ENCODE measurements around the gene PCDHGA1. TPM values are rescaled to one million over a fixed set of nuclear protein-coding genes. Genes with fewer than 3 reads are reported as not detected.

The PCDHGA1 gene
- total RNA-seq, 1 experiment from 2014 or later = 0.61 TPM

DNA sequence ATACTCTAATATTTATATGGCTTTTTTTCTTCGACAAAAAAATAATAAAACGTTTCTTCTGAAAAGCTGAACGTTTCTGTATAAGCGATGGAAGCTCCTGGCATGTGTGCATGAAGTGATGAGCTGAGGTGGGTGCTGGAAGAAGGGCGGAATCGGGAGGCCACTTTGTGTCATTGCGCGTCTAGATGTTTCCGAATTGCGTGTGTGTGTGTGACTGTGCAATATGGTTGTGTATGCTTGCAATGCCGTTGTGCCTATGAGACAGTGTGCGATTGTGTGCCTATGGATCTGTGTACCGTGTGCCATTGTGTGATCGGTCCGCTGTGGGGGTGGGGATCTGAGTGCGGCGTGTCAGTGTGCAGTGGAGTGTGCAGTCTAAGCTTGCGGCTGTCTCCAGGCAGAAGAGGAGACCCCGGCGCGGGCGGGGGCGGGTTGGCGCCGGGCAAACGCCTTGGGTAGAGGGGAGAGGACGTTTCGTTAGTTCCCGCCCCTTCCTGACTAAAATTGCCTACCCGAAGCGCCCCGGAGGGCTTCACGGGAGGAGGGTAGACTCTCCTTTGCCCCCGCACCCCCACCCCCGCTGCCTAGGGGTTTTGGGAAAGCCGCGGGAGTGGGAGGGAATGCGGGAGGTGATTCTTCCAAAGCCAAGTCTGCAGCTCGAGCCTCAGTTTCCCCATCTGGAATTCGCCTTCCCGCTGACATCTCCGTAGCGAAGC, 182.8 kb downstream of the PCDHGA1 start:
- no peak for DNase-seq (ENCODE audit: low spot score)

DNA sequence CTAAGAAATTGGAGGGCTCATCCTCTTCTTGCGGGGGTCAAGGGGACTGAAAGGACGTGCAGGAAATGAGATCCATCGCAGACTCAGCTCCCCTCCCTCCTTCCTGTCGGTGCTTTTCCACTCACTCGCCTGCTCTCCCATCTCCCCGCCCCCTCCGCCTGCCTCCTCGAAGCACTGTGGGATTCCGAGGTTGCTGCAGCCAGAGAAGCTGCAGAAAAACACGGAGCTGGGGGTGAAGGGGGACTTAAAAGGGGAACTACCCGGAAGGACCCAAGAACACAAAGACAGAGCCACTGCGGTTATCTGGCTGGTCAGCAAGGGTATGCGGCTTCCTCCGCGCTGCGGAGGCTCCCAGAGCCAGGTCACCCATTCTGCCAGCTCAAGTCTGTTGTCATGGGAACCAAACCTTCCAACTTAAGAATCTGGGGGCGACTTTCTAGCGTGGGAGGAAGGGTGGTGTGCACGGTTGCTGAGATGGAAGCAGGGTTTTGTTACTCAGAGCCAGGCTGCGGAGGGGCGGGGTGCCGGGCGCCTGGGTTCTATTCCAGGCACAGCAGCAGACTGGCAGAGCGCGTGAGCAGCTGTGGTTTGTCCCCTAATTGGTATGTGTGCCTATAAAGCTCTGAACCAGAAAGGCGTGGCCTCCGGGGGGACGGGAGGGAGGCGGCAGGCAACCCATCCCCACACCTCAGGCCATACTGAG, 183.5 kb downstream of the PCDHGA1 start:
- DNase-seq (ENCODE audit: low spot score) = no peak

DNA sequence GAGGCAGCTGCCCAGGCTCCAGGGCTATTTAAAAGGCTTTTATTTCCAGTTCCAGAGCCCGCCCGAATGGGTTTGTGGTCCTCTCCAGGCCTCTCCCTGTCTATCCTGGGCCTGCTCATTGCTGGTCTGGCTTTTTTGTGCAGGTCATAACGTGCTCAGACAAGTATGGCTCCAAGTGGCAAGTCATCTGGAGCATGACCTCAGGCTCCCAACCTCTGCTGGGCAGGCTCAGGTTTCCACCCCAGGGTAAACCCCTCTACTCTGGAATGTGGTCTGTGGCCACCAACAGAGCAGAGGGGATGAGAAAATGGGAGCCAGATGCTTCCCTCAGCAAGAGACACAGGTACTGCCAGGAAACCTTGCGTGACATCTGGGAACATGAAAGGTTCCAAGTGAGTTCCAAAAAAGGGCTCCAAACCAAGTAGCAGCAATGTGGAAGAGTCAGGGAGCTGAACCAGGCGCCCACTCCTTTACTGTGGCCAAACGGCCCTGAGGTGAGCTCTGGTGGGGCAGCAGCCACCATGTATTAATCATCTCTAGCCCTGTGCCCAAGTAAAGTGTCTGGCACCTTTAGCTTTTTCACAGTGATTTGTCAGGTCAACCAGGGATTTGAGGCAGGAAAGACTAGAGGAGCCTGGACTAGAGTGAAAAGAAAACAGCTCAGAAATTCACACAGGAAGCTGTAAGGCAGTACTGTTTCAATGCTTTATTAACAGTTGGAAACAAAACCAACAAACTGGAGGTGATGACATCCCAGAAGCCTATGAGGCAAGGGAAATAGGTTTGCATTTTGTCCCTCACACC, 184.2 kb downstream of the PCDHGA1 start:
- DNase-seq (ENCODE audit: low spot score) = no peak

DNA sequence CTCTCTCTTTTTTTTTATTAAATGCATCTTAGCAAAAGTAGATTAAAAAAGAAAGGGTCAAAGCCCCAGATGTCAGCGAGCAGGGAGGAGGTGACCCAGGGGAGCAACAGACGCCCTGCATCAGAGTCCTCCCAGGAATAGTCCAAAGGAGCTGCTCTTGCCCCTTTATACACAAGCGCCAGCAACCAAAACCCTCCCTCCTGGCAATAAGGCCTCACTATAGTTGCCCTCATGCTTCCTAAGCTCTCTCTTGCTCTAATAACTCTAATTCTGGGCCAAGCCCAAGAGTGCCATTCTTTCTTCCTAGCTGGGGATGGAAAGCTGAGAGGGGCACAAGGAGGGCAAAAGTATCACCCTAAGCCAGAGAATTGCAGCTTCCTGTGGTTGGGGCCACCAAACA, 184.8 kb downstream of the PCDHGA1 start:
- DNase-seq (ENCODE audit: low spot score) = no peak

DNA sequence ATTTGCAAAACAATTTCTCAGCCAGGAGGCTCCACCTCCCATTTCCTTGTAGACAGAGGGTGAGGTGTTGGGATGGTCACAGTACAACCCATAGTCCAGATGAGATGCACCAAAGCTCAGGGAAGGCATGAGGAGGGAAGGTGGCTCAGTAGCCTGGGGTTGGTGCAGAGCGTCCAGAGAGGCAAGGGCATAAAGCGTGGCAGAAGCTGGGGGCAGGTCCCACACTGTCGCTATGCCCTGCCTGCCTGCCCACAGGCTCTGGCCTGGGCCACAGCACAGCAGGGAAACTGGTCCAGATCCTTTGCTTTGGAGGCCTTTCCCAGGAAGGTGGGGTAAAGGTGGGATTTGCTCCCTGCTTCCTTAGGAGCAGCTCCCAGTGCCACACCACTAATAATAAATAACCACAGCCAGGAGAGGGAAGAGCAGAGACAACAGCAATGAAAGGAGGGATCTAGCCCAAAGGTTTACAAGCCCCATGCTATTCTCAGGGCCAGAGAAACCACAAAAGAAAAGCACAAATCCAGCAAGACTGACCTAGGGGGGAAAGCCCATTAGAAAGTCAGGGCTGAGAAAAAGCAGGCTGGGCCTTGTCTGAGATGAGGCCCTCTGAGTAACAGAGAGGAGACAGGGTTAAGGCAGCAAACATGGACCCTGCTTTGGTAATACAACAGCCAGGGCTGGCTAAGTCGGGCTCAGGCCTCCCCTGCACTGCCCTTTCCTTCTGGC, 185.8 kb downstream of the PCDHGA1 start:
- DNase-seq (ENCODE audit: low spot score) = no peak

DNA sequence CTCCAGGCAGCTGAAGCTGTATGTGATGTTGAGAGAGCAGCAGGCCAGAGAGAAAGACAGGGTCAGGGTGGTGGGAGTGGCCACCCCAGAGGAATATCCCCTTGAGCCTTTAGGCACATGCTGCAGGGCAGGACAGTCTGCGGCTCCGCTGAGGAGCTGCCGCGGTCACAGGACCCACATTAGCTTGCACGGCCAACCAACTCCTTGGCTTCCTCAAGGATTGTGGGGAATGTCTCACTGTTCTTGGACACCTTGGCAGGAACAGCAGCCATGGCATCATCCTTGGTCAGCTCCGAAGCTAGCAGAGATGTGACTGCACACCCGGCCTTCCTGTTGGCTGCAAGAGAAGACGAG, 186.3 kb downstream of the PCDHGA1 start:
- no peak for DNase-seq (ENCODE audit: low spot score)

DNA sequence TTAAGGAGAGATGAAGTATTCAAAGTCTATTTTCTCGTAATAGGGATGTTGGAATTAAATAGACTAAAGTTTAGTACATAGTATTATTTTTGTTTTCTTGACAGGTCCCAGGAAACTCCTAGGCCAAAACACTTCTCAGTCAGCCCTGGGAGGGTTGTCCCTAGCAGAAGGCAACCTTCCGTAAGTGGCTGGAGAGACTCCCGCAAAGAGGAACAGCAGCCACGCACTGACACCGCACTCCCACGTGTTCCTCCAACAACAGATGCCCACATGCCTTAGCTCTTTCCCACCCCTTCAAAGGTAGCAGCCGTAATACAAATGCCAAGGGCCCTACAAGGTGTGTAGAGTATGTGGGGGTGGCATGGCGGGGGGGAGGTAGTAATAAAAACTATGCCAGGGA, 187.0 kb downstream of the PCDHGA1 start:
- DNase-seq (ENCODE audit: low spot score) = no peak

DNA sequence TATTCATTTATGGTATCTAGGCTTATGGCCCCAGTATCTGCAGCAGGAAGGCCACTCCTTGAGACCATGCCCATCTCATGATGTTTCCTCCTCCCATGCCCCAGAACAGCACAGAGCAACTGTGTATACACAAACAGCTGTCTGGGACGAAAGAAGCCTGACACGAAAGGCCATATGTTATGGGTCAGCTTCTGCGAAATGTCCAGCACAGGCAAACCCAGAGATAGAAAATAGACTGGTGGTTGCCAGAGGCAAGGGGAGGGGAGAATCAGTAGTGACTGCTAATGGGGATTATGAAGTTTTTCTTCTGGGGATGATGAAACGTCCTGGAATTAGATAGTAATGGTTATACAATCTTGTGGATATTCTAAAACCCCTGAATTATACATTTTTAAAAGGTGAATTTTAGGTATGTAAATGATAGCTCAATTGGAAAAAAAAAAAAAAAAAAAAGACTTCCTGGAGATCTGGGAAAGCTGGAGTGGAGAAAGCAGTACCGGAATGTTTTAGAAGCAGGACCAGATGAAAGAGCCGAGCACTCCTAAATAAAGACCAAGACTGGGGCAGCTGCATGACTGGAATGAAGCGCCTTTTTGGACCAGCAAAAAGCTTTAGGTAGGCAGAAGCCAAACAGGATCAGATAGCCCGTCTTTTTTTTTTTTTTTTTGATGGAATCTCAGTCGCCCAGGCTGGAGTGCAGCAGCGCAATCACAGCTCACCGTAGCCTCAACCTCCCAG, 187.7 kb downstream of the PCDHGA1 start:
- DNase-seq (ENCODE audit: low spot score) = no peak

DNA sequence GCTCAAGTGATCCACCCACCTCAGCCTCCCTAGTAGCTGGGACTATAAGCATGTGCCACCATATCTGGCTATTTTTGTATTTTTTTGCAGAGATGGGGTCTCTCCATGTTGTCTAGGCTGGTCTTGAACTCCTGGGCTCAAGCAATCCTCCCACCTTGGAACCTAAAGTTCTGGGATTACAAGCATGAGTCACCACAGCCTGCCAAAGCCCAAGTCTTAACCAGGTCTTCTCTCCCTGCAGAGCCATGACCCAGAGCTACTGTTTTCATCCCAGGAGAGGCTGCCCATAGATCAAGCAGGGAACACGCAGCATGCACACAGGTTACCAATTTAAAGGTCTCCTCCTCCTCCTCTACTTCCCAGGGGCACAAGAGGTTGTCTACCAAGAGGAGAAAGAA, 188.3 kb downstream of the PCDHGA1 start:
- no peak for DNase-seq (ENCODE audit: low spot score)

DNA sequence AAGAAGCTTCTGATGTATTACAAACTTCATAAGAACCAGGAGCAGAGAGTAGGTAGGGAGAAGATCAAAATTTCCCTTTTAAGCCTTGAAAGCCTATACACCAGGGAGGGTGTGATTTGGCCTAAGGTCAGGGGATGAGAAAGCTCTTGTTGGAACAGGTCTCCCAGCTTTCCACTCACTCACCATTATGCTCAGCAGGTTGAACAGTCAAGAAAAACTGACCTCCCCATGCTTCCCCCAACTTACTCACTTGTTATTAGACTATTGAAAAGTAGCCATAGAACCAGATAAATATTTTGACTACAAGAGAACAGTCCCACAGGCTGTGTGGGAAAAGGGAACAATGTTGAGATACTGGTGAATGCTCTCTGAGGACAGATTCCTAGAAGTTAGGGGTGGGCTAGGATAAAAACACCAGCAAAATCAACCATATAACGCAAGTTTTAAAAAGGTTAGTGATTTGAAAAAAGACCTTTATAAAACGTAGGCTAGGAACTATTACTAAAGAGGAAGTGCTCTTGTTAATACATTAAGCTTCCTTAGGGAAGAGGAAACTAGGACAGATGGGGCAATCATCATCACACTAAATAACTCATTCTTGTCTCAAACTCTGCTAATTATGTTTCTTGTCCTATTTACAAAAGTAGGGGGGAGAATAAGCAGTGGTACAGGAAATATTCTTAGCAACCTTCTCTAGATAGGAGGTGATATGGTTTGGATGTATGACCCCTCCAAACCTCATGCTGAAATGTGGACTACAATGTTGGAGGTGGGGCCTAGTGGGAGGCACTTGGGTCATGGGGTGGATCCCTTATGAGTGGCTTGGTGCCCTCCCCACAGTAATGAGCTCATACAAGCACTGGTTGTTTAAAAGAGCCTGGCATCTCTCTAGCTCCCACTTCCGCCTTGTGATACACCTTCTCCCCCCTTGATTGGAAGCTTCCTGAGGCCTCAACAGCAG, 189.6 kb downstream of the PCDHGA1 start:
- DNase-seq (ENCODE audit: low spot score) = no peak

DNA sequence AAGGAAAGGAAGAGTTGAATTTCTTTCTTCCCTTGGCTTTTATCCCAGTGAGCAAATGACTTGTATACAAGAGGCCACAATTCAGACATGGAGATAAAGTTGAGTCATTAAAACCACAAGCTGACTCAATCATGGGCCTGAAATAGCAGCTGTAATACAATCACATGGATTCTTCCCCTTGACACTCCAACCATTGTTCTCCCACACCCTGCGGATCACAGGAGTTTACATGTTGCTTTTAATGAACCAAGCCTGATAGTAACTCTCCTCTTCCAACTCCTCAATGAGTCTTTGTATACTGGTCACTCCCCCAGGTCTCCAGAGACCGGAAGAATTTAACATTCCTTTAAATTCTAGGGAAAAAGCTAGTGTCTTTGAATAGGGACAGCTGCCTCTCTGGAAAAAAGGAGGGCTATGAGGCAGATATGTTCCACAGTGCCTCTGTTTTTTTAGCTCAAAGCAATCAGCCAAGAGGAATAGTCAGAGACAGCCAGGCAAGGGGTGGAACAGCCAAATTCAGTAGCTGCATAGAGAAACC, 191.0 kb downstream of the PCDHGA1 start:
- peak; percentile 89 for DNase-seq (ENCODE audit: low spot score)

DNA sequence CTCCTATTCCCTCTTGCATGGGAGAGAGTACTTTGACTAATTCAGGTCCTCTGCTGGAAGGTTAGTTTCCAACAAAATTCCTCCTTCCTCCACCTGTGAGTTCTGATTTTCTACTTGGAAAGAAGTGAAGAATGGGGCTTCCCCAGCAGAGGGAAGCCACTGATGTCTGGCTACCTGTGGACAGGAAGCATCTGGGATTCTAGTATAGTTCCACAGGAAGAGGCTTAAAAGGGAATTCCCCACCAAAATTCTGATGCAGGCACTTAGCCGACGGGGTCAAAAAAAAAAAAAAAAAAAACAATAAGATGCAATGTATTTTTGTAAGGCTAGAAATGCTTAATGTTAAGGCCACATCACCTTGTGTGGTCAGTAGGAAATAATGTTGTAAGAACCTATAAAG, 192.0 kb downstream of the PCDHGA1 start:
- DNase-seq (ENCODE audit: low spot score) = no peak

DNA sequence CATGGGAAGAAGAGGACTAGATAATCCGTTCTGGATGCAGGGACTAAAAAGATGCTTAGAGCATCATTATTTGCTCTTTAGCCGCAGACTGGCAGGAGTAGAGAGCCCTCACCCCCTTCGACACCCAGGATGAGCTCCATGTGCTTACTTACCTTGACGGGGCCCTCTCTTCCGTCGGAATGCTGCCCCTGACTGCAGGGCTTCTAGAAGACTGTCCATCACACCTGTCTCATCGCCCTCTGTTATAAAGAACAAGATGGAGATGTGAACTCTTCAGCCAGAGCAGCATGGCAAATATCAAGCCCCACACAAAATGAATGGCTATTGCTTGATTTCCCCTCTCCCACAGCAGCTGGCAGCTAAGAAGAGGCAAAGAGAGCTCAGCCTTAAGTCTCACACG, 193.7 kb downstream of the PCDHGA1 start:
- no peak for DNase-seq (ENCODE audit: low spot score)

DNA sequence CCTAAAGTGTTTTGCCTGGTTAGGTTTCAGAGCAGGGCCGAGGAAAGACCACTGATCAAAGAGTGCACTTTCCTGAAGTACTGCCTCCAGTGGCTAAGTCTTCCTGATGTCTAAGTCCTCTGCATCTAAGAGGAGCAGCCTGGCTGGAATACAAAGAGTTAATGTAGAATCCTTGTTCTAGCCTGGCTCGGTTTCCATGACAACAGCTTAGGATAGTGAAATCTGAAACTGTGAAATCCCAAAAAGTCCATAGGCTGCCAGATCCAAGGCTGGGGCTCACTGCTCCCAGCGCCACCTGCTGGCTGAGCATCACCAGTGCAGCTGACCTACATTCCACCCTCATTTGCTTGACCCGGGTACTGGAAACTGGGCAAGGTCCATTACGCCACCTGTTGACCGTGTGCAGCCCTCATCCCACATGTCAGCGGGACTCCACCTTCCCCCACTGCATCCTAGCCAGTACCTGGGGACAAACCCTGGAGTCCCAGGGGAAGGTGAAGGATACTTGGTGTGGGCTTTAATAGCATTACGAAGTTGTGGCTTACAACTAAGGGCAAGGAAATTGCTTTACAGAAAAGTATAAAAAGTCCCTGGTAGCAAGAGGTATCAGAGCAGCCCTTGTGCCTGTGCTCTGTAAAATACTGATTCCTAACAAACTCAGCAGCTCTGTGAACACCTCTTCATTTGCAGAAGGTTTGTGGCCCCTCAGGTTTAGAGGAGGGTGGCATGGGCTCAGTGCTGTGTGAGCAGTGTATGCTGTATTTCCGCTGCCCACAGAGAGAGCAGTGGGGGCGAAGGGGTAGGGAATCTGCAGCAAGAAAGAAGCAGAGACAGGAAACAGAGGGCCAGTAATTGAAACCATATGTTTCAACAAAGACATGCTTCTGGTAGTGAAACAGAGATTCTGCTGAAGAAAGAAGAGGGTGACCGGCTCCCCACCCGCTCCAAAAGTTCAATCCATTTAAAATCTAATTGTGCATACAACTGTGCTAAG, 194.6 kb downstream of the PCDHGA1 start:
- peak; percentile 93 for DNase-seq (ENCODE audit: low spot score)

DNA sequence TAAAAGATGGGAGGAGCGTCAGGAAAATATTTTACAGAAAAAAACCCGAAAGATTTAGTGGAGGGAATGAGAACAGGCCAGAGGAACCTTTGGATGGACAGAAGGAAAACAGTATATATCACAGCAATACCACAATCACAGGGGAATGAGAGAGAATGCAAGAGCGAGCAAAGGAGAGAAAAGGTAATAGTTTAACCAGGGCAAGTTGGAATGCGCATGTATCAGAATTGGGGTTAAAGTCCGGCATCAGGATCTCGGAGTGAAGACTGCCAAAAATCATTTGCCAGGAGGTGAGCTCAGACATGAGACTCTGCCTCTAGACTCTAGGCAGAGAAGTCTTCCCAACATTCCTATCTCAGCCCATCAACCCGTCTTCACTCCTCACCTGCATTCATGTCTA, 195.3 kb downstream of the PCDHGA1 start:
- DNase-seq (ENCODE audit: low spot score) = peak; percentile 24

DNA sequence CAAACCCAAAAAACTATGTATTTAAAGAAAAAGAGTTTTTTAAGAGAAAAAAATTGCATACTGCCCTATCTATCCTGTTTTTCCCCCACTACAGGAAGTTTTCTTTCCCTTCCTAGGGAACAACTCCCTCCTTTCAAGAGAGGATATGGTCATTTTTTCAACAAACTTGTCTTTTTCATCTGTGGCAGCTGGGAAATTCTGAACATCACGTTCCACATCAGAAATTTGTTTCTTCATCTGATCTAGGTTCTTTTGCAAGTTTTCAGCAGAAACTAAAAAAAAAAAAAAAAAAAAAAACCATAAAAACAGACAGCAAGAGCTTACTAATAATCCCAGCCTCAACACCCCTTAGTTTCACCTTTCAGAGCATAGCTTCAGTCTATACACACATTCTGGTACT, 197.1 kb downstream of the PCDHGA1 start:
- no peak for DNase-seq (ENCODE audit: low spot score)

DNA sequence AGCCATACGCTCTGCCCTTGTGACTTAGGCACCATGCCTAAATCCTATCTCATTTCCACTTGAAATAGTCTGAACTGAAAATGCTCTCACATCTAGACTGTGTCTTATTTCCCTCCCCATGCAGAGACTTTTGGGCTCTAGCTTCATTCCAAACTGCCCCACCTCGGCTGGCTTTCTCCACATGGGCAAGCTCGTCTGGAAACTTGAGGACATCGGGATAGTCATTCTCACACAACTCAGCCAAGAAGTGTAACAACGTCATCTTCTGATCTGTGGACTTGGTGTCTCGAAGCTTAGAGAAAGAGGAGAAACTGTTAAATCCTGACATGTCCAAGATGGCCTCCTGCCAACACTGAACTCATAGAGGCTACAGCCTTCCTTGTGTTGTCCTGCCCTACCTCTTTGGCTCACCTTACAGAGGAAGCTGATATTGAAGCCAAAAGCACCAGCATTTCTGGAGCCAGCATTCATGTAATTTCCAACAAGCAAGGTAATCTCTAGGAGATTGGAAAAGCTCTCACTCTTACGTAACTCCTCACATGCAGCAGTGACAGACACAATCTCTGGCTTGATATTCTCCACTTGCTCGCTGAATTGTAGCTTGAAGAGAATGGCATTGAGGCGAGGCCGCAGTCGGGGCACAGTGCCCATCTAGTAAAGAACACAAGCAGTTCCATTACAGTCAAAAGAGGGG, 198.1 kb downstream of the PCDHGA1 start:
- no peak for DNase-seq (ENCODE audit: low spot score)

DNA sequence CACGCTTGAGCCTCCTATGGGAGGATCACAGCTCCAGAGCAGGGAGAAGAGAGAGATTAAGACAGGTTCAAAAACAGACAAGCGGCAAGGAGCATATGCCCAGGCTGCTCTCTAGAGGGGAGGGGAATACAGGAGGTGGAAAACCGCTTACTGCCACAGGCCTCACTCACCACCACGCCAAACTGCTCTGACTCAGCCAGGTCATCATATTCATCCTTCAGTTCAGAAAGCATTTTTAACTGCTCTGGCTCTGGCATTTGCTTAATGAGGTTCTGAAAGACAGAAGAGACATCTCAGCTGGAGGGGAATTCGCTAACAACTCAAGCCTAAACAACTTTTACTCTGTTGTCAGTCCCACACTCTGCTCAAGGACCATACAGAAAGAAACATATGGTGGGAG, 198.7 kb downstream of the PCDHGA1 start:
- no peak for DNase-seq (ENCODE audit: low spot score)
